HCT116 (cell line): ENCODE measurements around the gene TSTD2. TPM values are rescaled to one million over a fixed set of nuclear protein-coding genes. Genes with fewer than 3 reads are reported as not detected.

Experiments
- ATAC-seq: fragments of 200-7000 bp; cut with Tn5 transposase; 2 replicates; pipeline ENCODE4 v1.9.1; 2020; ENCODE audit warnings: mild to moderate bottlenecking, moderate library complexity
- BruUV-seq: library from RNA; stranded (reverse); fragments of 400-500 nt; replicated peaks from 2 replicates; lab custom pipeline; 2021; lab: Mats Ljungman, UMichigan
- CTCF ChIA-PET: fragments of 300-600 bp; sonication (Branson Sonifier 250); formaldehyde crosslinking; loops from one replicate; lab custom pipeline; 2021; ENCODE audit warnings: antibody characterized with exemption; lab: Charles Lee
- POLR2A ChIA-PET: fragments of 300-600, 350-600 bp; sonication (Branson Sonifier 250); formaldehyde crosslinking; loops from one replicate; lab custom pipeline; 2021; ENCODE audit warnings: antibody characterized with exemption; lab: Charles Lee
- RAD21 ChIA-PET, 2 experiments: fragments of 300-600 bp; sonication (Branson Sonifier 250); formaldehyde crosslinking; loops; one replicate each; lab custom pipeline; 2023; ENCODE audit warnings: low total read pairs in 2 of 2; ENCODE audit not compliant: uncharacterized antibody in 2 of 2, unreplicated experiment in 2 of 2, low non-redundant PET in 1 of 2; lab: Charles Lee
- DNase-seq: peaks from one replicate; pipeline ENCODE4 v3.0.0-alpha.2; 2010; ENCODE audit warnings: low read depth, low spot score
- H2AFZ ChIP-seq: fragments of 200-600 bp; shearing (Covaris generic), sonication (generic); 2 replicates; pipeline ENCODE4 v1.6.1; 2017; ENCODE audit warnings: low read depth, mixed run types, mixed read lengths, antibody characterized with exemption, low read length; ENCODE audit not compliant: poor library complexity, severe bottlenecking
- H3K27ac ChIP-seq: 2 replicates; pipeline ENCODE4 v1.5.1; 2012; ENCODE audit warnings: low read depth, low read length
- H3K27me3 ChIP-seq: fragments of 200-600 bp; sonication (generic); 2 replicates; pipeline ENCODE4 v1.6.1; 2016; ENCODE audit warnings: mixed run types, low read length, mixed read lengths; ENCODE audit not compliant: insufficient read depth
- H3K36me3 ChIP-seq, 2 experiments: fragments of 200-500 bp in 1 of 2; fragments of 200-600 bp in 1 of 2; sonication (Bioruptor generic) in 1 of 2; sonication (generic) in 1 of 2; 2 replicates each; pipeline versions ENCODE4 v1.5.1 to v1.6.1; 2014 to 2016; ENCODE audit warnings: low read length in 2 of 2, inconsistent platforms in 1 of 2, mixed read lengths in 1 of 2, mixed run types in 1 of 2; ENCODE audit not compliant: insufficient read depth in 2 of 2, control insufficient read depth in 1 of 2
- H3K4me1 ChIP-seq, 2 experiments: fragments of 200-600 bp in 1 of 2; sonication (generic) in 1 of 2; 2 replicates each; pipeline versions ENCODE4 v1.5.1 to v1.6.1; 2012 to 2017; ENCODE audit warnings: low read length in 2 of 2, inconsistent platforms in 1 of 2, mild to moderate bottlenecking in 1 of 2, mixed read lengths in 1 of 2, mixed run types in 1 of 2, moderate library complexity in 1 of 2; ENCODE audit not compliant: insufficient read depth in 2 of 2, control insufficient read depth in 1 of 2
- H3K4me2 ChIP-seq: fragments of 200-600 bp; sonication (generic); 2 replicates; pipeline ENCODE4 v1.6.1; 2017; ENCODE audit warnings: mixed run types, low read length, mixed read lengths
- H3K4me3 ChIP-seq, 2 experiments: fragments of 200-600 bp in 1 of 2; sonication (generic) in 1 of 2; replicated peaks in 1 of 2; 2 replicates each; pipeline ENCODE4 v1.5.1; 2011 to 2016; ENCODE audit warnings: low read length in 2 of 2, control low read depth in 1 of 2, low read depth in 1 of 2, mild to moderate bottlenecking in 1 of 2, mixed read lengths in 1 of 2, mixed run types in 1 of 2
- H3K79me2 ChIP-seq: fragments of 200-600 bp; sonication (generic); 2 replicates; pipeline ENCODE4 v1.6.1; 2017; ENCODE audit warnings: mild to moderate bottlenecking, mixed run types, low read length, moderate library complexity, mixed read lengths; ENCODE audit not compliant: insufficient read depth
- H3K9ac ChIP-seq: fragments of 200-600 bp; sonication (generic); 2 replicates; pipeline ENCODE4 v1.6.1; 2016; ENCODE audit warnings: low read length, mixed read lengths
- H3K9me2 ChIP-seq: fragments of 200-600 bp; sonication (generic), shearing (Covaris generic); 2 replicates; pipeline ENCODE4 v1.6.1; 2017; ENCODE audit warnings: mixed run types, mild to moderate bottlenecking, moderate library complexity; ENCODE audit not compliant: insufficient read depth
- H3K9me3 ChIP-seq, 2 experiments: fragments of 200-500 bp in 1 of 2; fragments of 200-600 bp in 1 of 2; sonication (Bioruptor generic) in 1 of 2; sonication (generic) in 1 of 2; 2 replicates each; pipeline ENCODE4 v1.6.1; 2014 to 2017; ENCODE audit warnings: low read length in 2 of 2, mixed read lengths in 2 of 2, inconsistent platforms in 1 of 2, low read depth in 1 of 2, mild to moderate bottlenecking in 1 of 2, mixed run types in 1 of 2, moderate library complexity in 1 of 2; ENCODE audit not compliant: control insufficient read depth in 1 of 2, insufficient read depth in 1 of 2
- H4K20me1 ChIP-seq: fragments of 200-600 bp; sonication (generic), shearing (Covaris generic); 2 replicates; pipeline ENCODE4 v1.6.1; 2017; ENCODE audit warnings: mixed run types, mild to moderate bottlenecking, moderate library complexity; ENCODE audit not compliant: insufficient read depth
- ATF3 ChIP-seq: IDR thresholded peaks from 2 replicates; pipeline ENCODE4 v1.6.1; 2012
- CBX3 ChIP-seq: IDR thresholded peaks from 2 replicates; pipeline ENCODE4 v1.6.1; 2012; ENCODE audit warnings: low read depth
- CEBPB ChIP-seq: IDR thresholded peaks from 2 replicates; pipeline ENCODE4 v1.6.1; 2012; ENCODE audit warnings: low read depth
- EGR1 ChIP-seq: IDR thresholded peaks from 2 replicates; pipeline ENCODE4 v1.6.1; 2012; ENCODE audit warnings: low read depth
- ELF1 ChIP-seq: IDR thresholded peaks from 2 replicates; pipeline ENCODE4 v1.6.1; 2012; ENCODE audit warnings: low read depth, borderline replicate concordance
- EZH2phosphoT487 ChIP-seq: fragments of 200-600 bp; IDR thresholded peaks from 2 replicates; pipeline ENCODE4 v1.6.1; 2018; ENCODE audit warnings: antibody characterized with exemption, borderline replicate concordance
- FOSL1 ChIP-seq: IDR thresholded peaks from 2 replicates; pipeline ENCODE4 v1.6.1; 2012; ENCODE audit warnings: low read depth
- JUND ChIP-seq: IDR thresholded peaks from 2 replicates; pipeline ENCODE4 v1.6.1; 2012
- SRF ChIP-seq: IDR thresholded peaks from 2 replicates; pipeline ENCODE4 v1.6.1; 2012; ENCODE audit warnings: low read depth
- TCF7L2 ChIP-seq: IDR thresholded peaks from 2 replicates; pipeline ENCODE4 v1.7.0; 2011; ENCODE audit warnings: borderline replicate concordance, inconsistent platforms; ENCODE audit not compliant: insufficient read depth, insufficient read length; ENCODE audit errors: extremely low read depth
- YY1 ChIP-seq: IDR thresholded peaks from 2 replicates; pipeline ENCODE4 v1.6.1; 2011; ENCODE audit warnings: low read length, low read depth, moderate library complexity, mild to moderate bottlenecking; ENCODE audit not compliant: insufficient replicate concordance; ENCODE audit errors: extremely low read depth
- ZBTB33 ChIP-seq: IDR thresholded peaks from 2 replicates; pipeline ENCODE4 v1.6.1; 2011; ENCODE audit warnings: mild to moderate bottlenecking, low read length, moderate library complexity; ENCODE audit not compliant: insufficient replicate concordance; ENCODE audit errors: extremely low read depth
- ZFX ChIP-seq: fragments of 450-650 bp; IDR thresholded peaks from 2 replicates; pipeline ENCODE4 v1.6.1; 2017
- ZNF274 ChIP-seq: fragments of 200-500 bp; sonication (Bioruptor generic); IDR thresholded peaks from 2 replicates; pipeline ENCODE4 v1.6.1; 2014; ENCODE audit warnings: mild to moderate bottlenecking, low read depth, low read length, inconsistent platforms
- intact Hi-C: fragments of 100-400 bp; cut with micrococcal nuclease; formaldehyde crosslinking; loops from 2 replicates; pipeline ENCODE4 v1.10.0; 2022
- total RNA-seq: library from RNA; stranded (reverse); gene quantifications from one replicate; pipeline ENCODE4 v1.2.1, GENCODE V29; 2021; ENCODE audit not compliant: unreplicated experiment
- TF ChIP-seq, protein P1 (sequence below), 3 experiments: fragments of 200-600 bp in 1 of 3; sonication (generic) in 1 of 3; IDR thresholded peaks in 2 of 3; conservative IDR thresholded peaks in 1 of 3; 2 replicates each; pipeline ENCODE4 v1.5.1; 2012 to 2017; ENCODE audit warnings: low read depth in 2 of 3, low read length in 2 of 3, antibody characterized with exemption in 1 of 3, borderline replicate concordance in 1 of 3, control low read depth in 1 of 3, mild to moderate bottlenecking in 1 of 3, mixed read lengths in 1 of 3, mixed run types in 1 of 3, moderate library complexity in 1 of 3; ENCODE audit not compliant: insufficient read depth in 1 of 3

Gene TSTD2
- total RNA-seq, 1 experiment from 2014 or later: 16.0 TPM

- intact Hi-C loops: no loop called here
- no TSS peak for BruUV-seq
- Histone ChIP-seq H2AFZ (no peak overlapping the region), H4K20me1 (no peaks in the 10 kb centered on the region), H3K4me2 (no peak overlapping the region), H3K4me3 (no peak overlapping the region), H3K36me3 (no peaks in the 10 kb centered on the region), H3K9me3 (no peaks in the 10 kb centered on the region), H3K27me3 (no peaks in the 10 kb centered on the region), H3K4me1 (peaks cover 3 to 9% of the 10 kb centered on the region in 2 experiments; a peak in 3 of 4 replicates), H3K9me2 (no peaks in the 10 kb centered on the region), H3K9ac (no peak overlapping the region), H3K79me2 (no peaks in the 10 kb centered on the region), H3K27ac (no peak overlapping the region)
- RAD21 ChIA-PET: no interaction called here
- ATAC-seq (no peak), DNase-seq (no peak)
- CTCF ChIA-PET: no interaction called here
- no peak for TF ChIP-seq FOSL1
- POLR2A ChIA-PET: no interaction called here
Observed at GRCh38 chr9:97562542-97562941, 70.6 kb downstream of the TSTD2 start.

- Histone ChIP-seq H3K9me3 (no peaks in the 10 kb centered on the region), H4K20me1 (no peaks in the 10 kb centered on the region), H3K4me1 (peaks cover 3 to 9% of the 10 kb centered on the region in 2 experiments; a peak in 3 of 4 replicates), H2AFZ (no peak overlapping the region), H3K27ac (no peak overlapping the region), H3K36me3 (no peaks in the 10 kb centered on the region), H3K9ac (no peak overlapping the region), H3K9me2 (no peaks in the 10 kb centered on the region), H3K4me2 (no peak overlapping the region), H3K4me3 (no peak overlapping the region), H3K79me2 (no peaks in the 10 kb centered on the region), H3K27me3 (no peaks in the 10 kb centered on the region)
- CTCF ChIA-PET: no interaction called here
- intact Hi-C loops: no loop called here
- DNase-seq (no peak), ATAC-seq (no peak)
- RAD21 ChIA-PET: no interaction called here
- POLR2A ChIA-PET: interaction anchor here (1.0 kb wide), 1 partner anchor 12 kb away, joined by 3 read pairs; no protein-coding TSS in a partner anchor
- BruUV-seq: no TSS peak
- TF ChIP-seq TCF7L2 (no peak), EGR1 (no peak), ELF1 (no peak), ZBTB33 (no peak), CEBPB (no peak), ZNF274 (no peak), ATF3 (no peak), JUND (no peak), ZFX (no peak), CBX3 (no peak), YY1 (no peak), SRF (no peak), EZH2phosphoT487 (no peak)
- TF ChIP-seq, protein P1, sequence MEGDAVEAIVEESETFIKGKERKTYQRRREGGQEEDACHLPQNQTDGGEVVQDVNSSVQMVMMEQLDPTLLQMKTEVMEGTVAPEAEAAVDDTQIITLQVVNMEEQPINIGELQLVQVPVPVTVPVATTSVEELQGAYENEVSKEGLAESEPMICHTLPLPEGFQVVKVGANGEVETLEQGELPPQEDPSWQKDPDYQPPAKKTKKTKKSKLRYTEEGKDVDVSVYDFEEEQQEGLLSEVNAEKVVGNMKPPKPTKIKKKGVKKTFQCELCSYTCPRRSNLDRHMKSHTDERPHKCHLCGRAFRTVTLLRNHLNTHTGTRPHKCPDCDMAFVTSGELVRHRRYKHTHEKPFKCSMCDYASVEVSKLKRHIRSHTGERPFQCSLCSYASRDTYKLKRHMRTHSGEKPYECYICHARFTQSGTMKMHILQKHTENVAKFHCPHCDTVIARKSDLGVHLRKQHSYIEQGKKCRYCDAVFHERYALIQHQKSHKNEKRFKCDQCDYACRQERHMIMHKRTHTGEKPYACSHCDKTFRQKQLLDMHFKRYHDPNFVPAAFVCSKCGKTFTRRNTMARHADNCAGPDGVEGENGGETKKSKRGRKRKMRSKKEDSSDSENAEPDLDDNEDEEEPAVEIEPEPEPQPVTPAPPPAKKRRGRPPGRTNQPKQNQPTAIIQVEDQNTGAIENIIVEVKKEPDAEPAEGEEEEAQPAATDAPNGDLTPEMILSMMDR (IDR thresholded peaks at IDR 0.05 in 2 of 3, conservative IDR thresholded peaks at IDR 0.05 in 1 of 3; ENCODE audit: borderline replicate concordance in 1 of 3, insufficient read depth in 1 of 3, low read depth in 2 of 3, low read length in 2 of 3): no peak
Observed at GRCh38 chr9:97561501-97561900, 71.7 kb downstream of the TSTD2 start.
